GM12865 (cell line): ENCODE data around the gene RNF2.

Experiments
- DNase-seq: peaks from one replicate; pipeline ENCODE4 v3.0.0; 2010; ENCODE audit warnings: low read depth
- H3K4me3 ChIP-seq: 2 replicates; pipeline ENCODE4 v1.5.1; 2011; ENCODE audit warnings: mild to moderate bottlenecking, low read depth, low read length, control low read depth
- TF ChIP-seq, protein P1 (sequence below): IDR thresholded peaks from 2 replicates; pipeline ENCODE4 v1.5.1; 2011; ENCODE audit warnings: low read length, control low read depth, low read depth, inconsistent platforms; ENCODE audit not compliant: insufficient read depth; ENCODE audit errors: missing control alignments

The RNF2 gene

DNA sequence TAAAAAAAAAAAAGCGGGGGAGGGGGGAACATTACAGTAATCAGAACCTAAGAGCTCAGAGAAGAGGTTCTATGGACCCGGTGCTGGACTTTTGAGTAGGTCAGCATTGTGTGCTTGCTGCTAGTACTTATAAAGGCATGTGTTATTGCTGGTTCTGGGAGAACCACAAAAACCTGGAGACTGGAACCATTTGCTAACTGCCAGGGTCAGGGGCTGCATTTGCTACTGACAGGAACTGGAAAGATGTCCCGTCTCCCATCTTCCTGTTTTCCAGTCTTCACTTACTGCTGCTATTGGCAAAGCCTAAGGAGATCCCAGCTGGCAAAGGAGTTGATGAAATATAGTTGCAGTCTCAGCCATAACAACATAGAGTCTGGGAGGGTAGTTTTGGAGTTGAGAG lies 4.3 kb downstream of the RNF2 start:
- DNase-seq, result no peak
- TF ChIP-seq, protein P1, sequence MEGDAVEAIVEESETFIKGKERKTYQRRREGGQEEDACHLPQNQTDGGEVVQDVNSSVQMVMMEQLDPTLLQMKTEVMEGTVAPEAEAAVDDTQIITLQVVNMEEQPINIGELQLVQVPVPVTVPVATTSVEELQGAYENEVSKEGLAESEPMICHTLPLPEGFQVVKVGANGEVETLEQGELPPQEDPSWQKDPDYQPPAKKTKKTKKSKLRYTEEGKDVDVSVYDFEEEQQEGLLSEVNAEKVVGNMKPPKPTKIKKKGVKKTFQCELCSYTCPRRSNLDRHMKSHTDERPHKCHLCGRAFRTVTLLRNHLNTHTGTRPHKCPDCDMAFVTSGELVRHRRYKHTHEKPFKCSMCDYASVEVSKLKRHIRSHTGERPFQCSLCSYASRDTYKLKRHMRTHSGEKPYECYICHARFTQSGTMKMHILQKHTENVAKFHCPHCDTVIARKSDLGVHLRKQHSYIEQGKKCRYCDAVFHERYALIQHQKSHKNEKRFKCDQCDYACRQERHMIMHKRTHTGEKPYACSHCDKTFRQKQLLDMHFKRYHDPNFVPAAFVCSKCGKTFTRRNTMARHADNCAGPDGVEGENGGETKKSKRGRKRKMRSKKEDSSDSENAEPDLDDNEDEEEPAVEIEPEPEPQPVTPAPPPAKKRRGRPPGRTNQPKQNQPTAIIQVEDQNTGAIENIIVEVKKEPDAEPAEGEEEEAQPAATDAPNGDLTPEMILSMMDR, result no peak
- H3K4me3 ChIP-seq, result no peak overlapping the region

DNA sequence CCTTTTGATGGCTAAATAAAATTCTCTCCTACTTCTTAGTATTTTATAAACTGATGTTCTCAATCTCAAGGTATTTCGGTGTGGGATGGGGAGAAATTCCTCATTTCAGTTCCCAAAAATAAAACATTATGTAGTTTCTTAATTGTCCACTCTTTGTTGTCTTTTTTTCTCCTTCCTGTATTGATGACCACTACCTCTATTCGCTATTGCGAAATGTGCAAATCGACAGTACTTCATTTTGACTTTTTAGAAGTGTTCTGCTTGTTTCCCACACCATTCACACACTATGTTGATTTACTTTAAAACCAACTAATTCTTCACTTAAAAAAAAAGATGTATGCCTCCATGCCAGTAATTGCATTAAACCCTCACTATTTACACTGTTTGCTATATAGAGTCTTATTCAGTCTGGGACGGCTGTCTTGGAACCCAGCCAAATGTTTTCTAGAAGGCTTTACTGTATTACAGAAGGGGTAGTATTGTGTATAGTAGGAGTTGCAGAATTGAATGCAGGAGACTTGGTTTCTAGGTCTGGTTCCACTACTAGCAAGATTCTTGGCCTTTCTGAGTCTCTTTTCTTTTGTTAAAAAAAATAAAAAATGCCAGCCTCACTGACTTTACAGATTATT lies 5.6 kb downstream of the RNF2 start:
- H3K4me3 ChIP-seq, result no peak overlapping the region
- DNase-seq, result no peak
- TF ChIP-seq, protein P1, result no peak

DNA sequence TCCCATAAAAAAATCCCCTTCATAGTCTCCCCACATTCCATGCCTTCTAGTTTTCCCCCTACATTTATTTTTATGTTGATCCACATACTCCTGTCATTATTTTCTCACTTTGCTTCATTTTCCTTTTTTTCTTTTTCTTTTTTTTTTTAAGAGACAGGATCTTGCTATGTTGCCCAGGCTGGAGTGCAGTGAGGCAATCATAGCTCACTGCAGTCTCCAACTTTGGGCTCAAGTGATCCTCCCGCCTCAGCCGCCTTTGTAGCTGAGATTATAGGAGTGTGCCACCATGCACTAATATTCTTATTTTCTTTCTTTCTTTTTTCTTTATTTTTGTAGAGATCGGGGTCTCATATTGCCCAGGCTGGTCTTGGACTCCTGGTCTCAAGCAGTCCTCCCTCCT lies 7.8 kb downstream of the RNF2 start:
- TF ChIP-seq, protein P1, result no peak
- DNase-seq, result no peak
- no peak overlapping the region for H3K4me3 ChIP-seq

DNA sequence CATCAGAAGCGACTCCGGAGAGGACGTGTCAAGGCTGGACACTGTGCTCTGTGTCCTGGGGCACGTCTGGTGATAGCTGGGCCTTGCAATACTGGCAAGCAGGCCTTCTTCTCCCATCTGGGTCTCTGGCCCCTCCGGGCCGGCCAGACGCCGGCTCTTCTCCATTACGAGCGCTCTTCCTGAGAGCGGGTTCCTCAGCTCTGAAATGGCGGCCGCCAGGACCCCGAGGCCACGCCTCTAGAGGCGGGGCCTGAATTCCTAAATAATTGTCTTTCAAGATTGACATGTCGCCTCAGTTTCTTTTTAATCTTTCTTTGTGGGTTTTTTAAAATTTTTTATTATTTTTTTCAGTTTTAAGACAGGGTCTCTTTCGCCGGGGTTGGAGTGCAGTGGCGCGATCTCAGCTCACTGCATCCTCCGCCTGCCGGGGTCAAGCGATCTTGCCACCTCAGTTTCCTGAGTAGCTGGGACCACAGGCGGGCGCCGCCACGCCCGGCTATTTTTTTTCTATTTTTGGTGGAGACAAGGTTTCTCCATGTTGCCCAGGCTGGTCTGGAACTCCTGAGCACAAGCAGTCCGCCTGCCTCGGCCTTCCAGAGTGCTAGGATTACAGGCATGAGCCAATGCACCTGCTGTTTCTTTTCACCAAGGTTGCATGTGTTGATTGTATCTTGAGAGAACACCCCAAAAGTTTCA lies 9.2 kb downstream of the RNF2 start:
- H3K4me3 ChIP-seq, result no peak overlapping the region
- no peak for DNase-seq
- TF ChIP-seq, protein P1, result no peak

DNA sequence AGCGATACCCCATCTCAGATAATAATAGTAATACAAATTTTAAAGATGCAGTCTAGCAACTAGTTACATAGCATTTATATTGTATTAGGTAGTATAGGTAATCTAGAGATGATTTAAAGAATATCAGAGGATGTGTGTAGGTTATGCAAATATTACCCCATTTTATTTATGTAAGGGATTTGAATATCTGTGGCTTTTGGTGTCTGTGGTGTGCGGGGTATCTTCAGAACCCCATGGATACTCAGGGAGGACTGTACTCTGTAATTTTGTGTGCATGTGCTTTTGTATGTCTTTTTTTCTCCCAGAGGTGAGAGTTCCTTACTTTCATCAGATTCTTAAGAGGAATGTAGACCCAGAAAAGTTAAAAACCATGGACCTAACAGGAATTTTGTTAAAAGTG lies 12.8 kb downstream of the RNF2 start:
- DNase-seq, result no peak
- TF ChIP-seq, protein P1, result no peak
- H3K4me3 ChIP-seq, result no peak overlapping the region

DNA sequence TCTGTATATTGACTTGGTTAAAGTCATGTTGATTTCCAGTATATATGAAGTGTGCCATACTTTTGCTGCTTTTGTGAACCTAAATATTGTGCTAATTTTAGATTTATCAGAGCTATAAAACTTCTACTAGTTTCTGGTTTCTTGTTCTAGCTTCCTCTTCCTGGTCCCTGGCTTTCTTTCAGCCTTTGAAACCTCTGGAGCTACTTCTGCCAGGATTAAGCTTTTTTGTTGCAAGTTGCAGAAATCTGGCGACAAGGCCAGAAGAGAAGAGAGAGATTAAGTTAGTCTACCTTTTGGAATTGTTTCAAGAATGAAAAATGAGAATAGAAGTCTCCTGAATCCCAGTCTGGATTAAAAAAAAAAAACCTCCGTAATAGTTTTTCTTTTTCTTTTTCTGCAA lies 13.5 kb downstream of the RNF2 start:
- DNase-seq, result no peak
- H3K4me3 ChIP-seq, result no peak overlapping the region
- TF ChIP-seq, protein P1, result no peak

DNA sequence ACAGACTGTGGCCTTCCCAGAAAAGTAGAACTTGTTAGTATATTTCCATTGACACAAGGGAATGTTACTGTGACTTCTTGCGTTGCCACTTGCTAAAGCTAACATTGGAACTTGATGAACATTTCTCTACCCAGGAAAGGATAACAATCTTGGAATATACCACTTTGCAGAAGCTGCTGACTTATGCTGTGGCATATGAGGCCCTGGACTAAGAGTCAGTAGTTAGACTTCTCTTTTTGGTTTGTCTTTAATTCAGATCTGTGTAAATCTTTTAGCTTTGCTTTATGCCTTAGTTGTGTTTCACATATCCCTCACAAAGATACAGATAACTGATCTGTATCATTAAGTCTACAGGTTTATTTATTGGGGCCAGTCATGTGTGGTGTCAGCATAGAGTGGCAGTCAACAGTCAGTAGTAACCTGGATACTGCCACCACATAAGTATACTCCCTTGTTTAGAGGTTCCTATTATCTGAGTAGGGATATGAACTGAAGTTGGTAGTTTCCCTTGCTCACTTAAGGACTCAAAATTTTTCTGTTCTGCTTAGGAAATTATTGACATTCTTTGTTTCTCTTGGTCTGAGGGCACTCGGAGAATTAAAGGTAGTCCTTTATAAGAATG lies 14.7 kb downstream of the RNF2 start:
- no peak for DNase-seq
- no peak overlapping the region for H3K4me3 ChIP-seq
- TF ChIP-seq, protein P1, result no peak
